NCI-H146 treated with DMSO at 0.1 percent for 48 hours (cell line): Measurements from ENCODE around the gene TRAPPC6A.

Experiments
- DNase-seq: peaks from one replicate; lab custom pipeline; 2025; ENCODE audit not compliant: unreplicated experiment; lab: John Stamatoyannopoulos, UW

Gene TRAPPC6A

GRCh38 chr19:45177817-45178261, at the start of gene TRAPPC6A:
Gene TRAPPC6A, minus strand, starts transcription at chr19:45178237. Its CDS starts 19 bp downstream, at chr19:45178218.
- DNase-seq: peak; percentile 48

GRCh38 chr19:45224645-45225044, 46.6 kb upstream of the TRAPPC6A start:
- no peak for DNase-seq

GRCh38 chr19:45223879-45224278, 45.8 kb upstream of the TRAPPC6A start:
- no peak for DNase-seq

GRCh38 chr19:45222724-45223123, 44.7 kb upstream of the TRAPPC6A start:
- no peak for DNase-seq

- no peak for DNase-seq
Observed at GRCh38 chr19:45218911-45219743, 41.1 kb upstream of the TRAPPC6A start.

- no peak for DNase-seq
Observed at GRCh38 chr19:45218426-45218825, 40.4 kb upstream of the TRAPPC6A start.

- DNase-seq: no peak
Observed at GRCh38 chr19:45217957-45218334, 39.9 kb upstream of the TRAPPC6A start.

GRCh38 chr19:45217193-45217956, 39.3 kb upstream of the TRAPPC6A start:
- no peak for DNase-seq

- DNase-seq: no peak
Observed at GRCh38 chr19:45216667-45217066, 38.6 kb upstream of the TRAPPC6A start.

- peak; percentile 35 for DNase-seq
Observed at GRCh38 chr19:45215391-45216191, 37.6 kb upstream of the TRAPPC6A start.

GRCh38 chr19:45213031-45213430, 35.0 kb upstream of the TRAPPC6A start:
- no peak for DNase-seq

- no peak for DNase-seq
Observed at GRCh38 chr19:45211751-45212381, 33.8 kb upstream of the TRAPPC6A start.

- DNase-seq: no peak
Observed at GRCh38 chr19:45206328-45206727, 28.3 kb upstream of the TRAPPC6A start.

GRCh38 chr19:45205810-45206209, 27.8 kb upstream of the TRAPPC6A start:
- DNase-seq: no peak

GRCh38 chr19:45202637-45203036, 24.6 kb upstream of the TRAPPC6A start:
- no peak for DNase-seq

GRCh38 chr19:45200568-45200967, 22.5 kb upstream of the TRAPPC6A start:
- DNase-seq: no peak

GRCh38 chr19:45195764-45196163, 17.7 kb upstream of the TRAPPC6A start:
- peak; percentile 21 for DNase-seq

- no peak for DNase-seq
Observed at GRCh38 chr19:45191375-45191774, 13.3 kb upstream of the TRAPPC6A start.

- DNase-seq: no peak
Observed at GRCh38 chr19:45189971-45190370, 11.9 kb upstream of the TRAPPC6A start.

GRCh38 chr19:45187421-45188100, 9.5 kb upstream of the TRAPPC6A start:
- DNase-seq: peak; percentile 44
